GM19467 (cell line): ENCODE data around the gene MPL.

Experiments used
- ATAC-seq: cut with Tn5 transposase; IDR thresholded peaks from one replicate; pipeline ENCODE4 v1.9.1; 2021; ENCODE audit warnings: mild to moderate bottlenecking, moderate library complexity; ENCODE audit not compliant: unreplicated experiment

Gene MPL

GRCh38 chr1:43337588-43337987, at the start of gene MPL:
Gene MPL, plus strand, starts transcription at chr1:43337818. Its CDS starts 31 bp downstream, at chr1:43337849.
- no peak for ATAC-seq

- no peak for ATAC-seq
Observed at GRCh38 chr1:43288058-43288784, 49.4 kb upstream of the MPL start.

- no peak for ATAC-seq
Observed at GRCh38 chr1:43288785-43289706, 48.6 kb upstream of the MPL start.

- ATAC-seq = no peak
Observed at GRCh38 chr1:43292216-43292615, 45.4 kb upstream of the MPL start.

- ATAC-seq = no peak
Observed at GRCh38 chr1:43292679-43293078, 44.9 kb upstream of the MPL start.

GRCh38 chr1:43293176-43293575, 44.4 kb upstream of the MPL start:
- ATAC-seq = no peak

GRCh38 chr1:43293896-43294760, 43.5 kb upstream of the MPL start:
- ATAC-seq = no peak

GRCh38 chr1:43294761-43295160, 42.9 kb upstream of the MPL start:
- no peak for ATAC-seq

GRCh38 chr1:43296207-43296606, 41.4 kb upstream of the MPL start:
- ATAC-seq = no peak

GRCh38 chr1:43298055-43298454, 39.6 kb upstream of the MPL start:
- no peak for ATAC-seq

- no peak for ATAC-seq
Observed at GRCh38 chr1:43299101-43299500, 38.5 kb upstream of the MPL start.

- ATAC-seq = no peak
Observed at GRCh38 chr1:43300378-43301094, 37.1 kb upstream of the MPL start, which contains the start of gene TIE1. Gene TIE1, plus strand, starts transcription at chr1:43300982. Its CDS starts 90 bp downstream, at chr1:43301072.

- no peak for ATAC-seq
Observed at GRCh38 chr1:43302201-43302600, 35.4 kb upstream of the MPL start.

GRCh38 chr1:43302721-43303470, 34.7 kb upstream of the MPL start:
- no peak for ATAC-seq

- ATAC-seq = no peak
Observed at GRCh38 chr1:43303471-43304313, 33.9 kb upstream of the MPL start.

- no peak for ATAC-seq
Observed at GRCh38 chr1:43304314-43304681, 33.3 kb upstream of the MPL start.

GRCh38 chr1:43304771-43305300, 32.8 kb upstream of the MPL start:
- ATAC-seq = no peak

- ATAC-seq = no peak
Observed at GRCh38 chr1:43305461-43305860, 32.2 kb upstream of the MPL start.
